NCI-H2029 treated with DMSO at 0.1 percent for 48 hours (cell line): ENCODE measurements around the gene PYM1.
"Not testable (repeated sequence)": the region's sequence is repeated elsewhere in the genome, so short reads cannot be mapped to it uniquely, and the experiment has no call there.

ENCODE experiments used
- DNase-seq: peaks from one replicate; lab custom pipeline; 2025; lab: John Stamatoyannopoulos, UW

PYM1 gene

GRCh38 chr12:55938826-55939501, 11.3 kb upstream of the PYM1 start:
- no peak for DNase-seq

GRCh38 chr12:55937981-55938380, 10.3 kb upstream of the PYM1 start:
- no peak for DNase-seq

- no peak for DNase-seq
These were observed 8.1 kb upstream of the PYM1 start for GRCh38 chr12:55935738-55936151.

GRCh38 chr12:55934773-55935172, 7.1 kb upstream of the PYM1 start:
- DNase-seq = no peak

GRCh38 chr12:55933799-55934742, 6.4 kb upstream of the PYM1 start:
- DNase-seq = no peak

- no peak for DNase-seq
These were observed 5.6 kb upstream of the PYM1 start for GRCh38 chr12:55933169-55933798.

GRCh38 chr12:55932551-55932910, 4.8 kb upstream of the PYM1 start:
- no peak for DNase-seq

- DNase-seq = no peak
These were observed 4.3 kb upstream of the PYM1 start for GRCh38 chr12:55931780-55932550.

GRCh38 chr12:55931317-55931779, 3.7 kb upstream of the PYM1 start:
- DNase-seq = no peak

GRCh38 chr12:55930771-55931316, 3.1 kb upstream of the PYM1 start, which contains the start of gene DGKA:
Gene DGKA (plus strand): TSS chr12:55931162. CDS start chr12:55936504, 5,342 bp downstream.
- DNase-seq = no peak

- DNase-seq = no peak
These were observed 1.7 kb upstream of the PYM1 start for GRCh38 chr12:55929306-55929791.

- peak; percentile 84 for DNase-seq
These were observed 731 bp downstream of the PYM1 start for GRCh38 chr12:55926738-55927587.

- no peak for DNase-seq
These were observed 1.6 kb downstream of the PYM1 start for GRCh38 chr12:55925870-55926737.

- DNase-seq = no peak
These were observed 2.3 kb downstream of the PYM1 start for GRCh38 chr12:55925371-55925770.

- not testable (repeated sequence) for DNase-seq
These were observed 4.0 kb downstream of the PYM1 start for GRCh38 chr12:55923648-55924047.

- DNase-seq = no peak
These were observed 5.6 kb downstream of the PYM1 start for GRCh38 chr12:55922126-55922525.

GRCh38 chr12:55919032-55919431, 8.7 kb downstream of the PYM1 start:
- DNase-seq = not testable (repeated sequence)

- no peak for DNase-seq
These were observed 12.2 kb downstream of the PYM1 start for GRCh38 chr12:55915482-55915859.

GRCh38 chr12:55912908-55913307, 14.8 kb downstream of the PYM1 start:
- DNase-seq = no peak
